ENCODE data around the gene TBC1D8. TPM values are rescaled to one million over a fixed set of nuclear protein-coding genes. Genes with fewer than 3 reads are reported as not detected.
A peak's percentile ranks its signal among the peaks of the same experiment; 100 is the strongest.

Gene TBC1D8
- total and polyA plus RNA-seq, 2 of the 8 experiments (the other 6 are each of a cell fraction or from before 2014, with no cell fraction given): 20.8 to 21.8 TPM

GRCh38 chr2:101001691-101002561, 149.3 kb downstream of the TBC1D8 start, which contains the start of gene RPL31 (continued):
- TF ChIP-seq ATF3 (IDR thresholded peaks at IDR 0.05; ENCODE audit: insufficient read depth, low read depth, low read length) (peak; percentile 63; the same call in 1 of the 2 replicates), HDAC2 (IDR thresholded peaks at IDR 0.05; ENCODE audit: borderline replicate concordance in 1 of 2, low read depth in 2 of 2, low read length in 2 of 2) (0 out of 4 replicates have a peak, but pooled peaks of 1 of the 2 experiments have one; percentile 60), KDM5A (IDR thresholded peaks at IDR 0.05; ENCODE audit: low read length) (0 out of 2 replicates have a peak, but pooled peaks have one; percentile 31), NRF1 (IDR thresholded peaks at IDR 0.05; ENCODE audit: low read depth, low read length) (no peak), TCF12 (IDR thresholded peaks at IDR 0.05; ENCODE audit: low read depth, low read length) (no peak), GABPA (IDR thresholded peaks at IDR 0.05; ENCODE audit: borderline replicate concordance, insufficient read depth, low read length) (peak; percentile 85; the same call in 1 of the 2 replicates), TBP (IDR thresholded peaks at IDR 0.05; ENCODE audit: low read depth, low read length) (peak; percentile 98), SIN3A (conservative IDR thresholded peaks at IDR 0.05 in 1 of 2, IDR thresholded peaks at IDR 0.05 in 1 of 2; ENCODE audit: low read depth in 1 of 2, low read length in 2 of 2) (peak in 1 of 2 experiments; percentile 64; a peak in 2 of 4 replicates), CREB1 (IDR thresholded peaks at IDR 0.05) (peak; percentile 97), PHF8 (conservative IDR thresholded peaks at IDR 0.05; ENCODE audit: low read depth, low read length) (peak; percentile 85), KDM4A (IDR thresholded peaks at IDR 0.05; ENCODE audit: low read depth, low read length, severe bottlenecking) (peak; percentile 80), CTBP2 (IDR thresholded peaks at IDR 0.05; ENCODE audit: borderline replicate concordance, insufficient read depth, insufficient read length, low read length) (no peak), RBBP5 (IDR thresholded peaks at IDR 0.05; ENCODE audit: borderline replicate concordance, low read depth, low read length) (peak; percentile 87), TAF7 (optimal IDR thresholded peaks at IDR 0.05; ENCODE audit: borderline replicate concordance, low read depth, low read length) (peak; percentile 100), ATF2 (IDR thresholded peaks at IDR 0.05; ENCODE audit: low read length) (peak; percentile 81), E2F6 (IDR thresholded peaks at IDR 0.05) (peak; percentile 99), POLR2AphosphoS5 (IDR thresholded peaks at IDR 0.05; ENCODE audit: low read depth, low read length) (peak; percentile 99)
